Panc1 (cell line): ENCODE results near the gene SMOC2. TPM values are rescaled to one million over a fixed set of nuclear protein-coding genes. Genes with fewer than 3 reads are reported as not detected.

Source experiments
- ATAC-seq: fragments of 200-7000 bp; cut with Tn5 transposase; 2 replicates; pipeline ENCODE4 v1.9.1; 2020; ENCODE audit warnings: mild to moderate bottlenecking, moderate library complexity
- BruUV-seq: library from RNA; stranded (reverse); fragments of 400-500 nt; replicated peaks from 2 replicates; lab custom pipeline; 2021; lab: Mats Ljungman, UMichigan
- CTCF ChIA-PET: fragments of 300-600 bp; sonication (Branson Sonifier 250); formaldehyde crosslinking; loops from one replicate; lab custom pipeline; 2022; ENCODE audit warnings: antibody characterized with exemption; lab: Charles Lee
- POLR2A ChIA-PET: fragments of 300-600 bp; sonication (Branson Sonifier 250); formaldehyde crosslinking; loops from one replicate; lab custom pipeline; 2022; ENCODE audit warnings: antibody characterized with exemption; lab: Charles Lee
- DNase-seq: peaks from one replicate; pipeline ENCODE4 v3.0.0-alpha.2; 2010; ENCODE audit warnings: low read depth, low spot score
- H3K27ac ChIP-seq: 2 replicates; pipeline ENCODE4 v1.5.1; 2011; ENCODE audit warnings: mild to moderate bottlenecking, low read length, inconsistent platforms
- H3K27me3 ChIP-seq: fragments of 200-500 bp; sonication (Bioruptor generic); 2 replicates; pipeline ENCODE4 v1.6.0; 2014; ENCODE audit warnings: low read length, inconsistent platforms; ENCODE audit not compliant: control insufficient read depth, insufficient read depth
- H3K36me3 ChIP-seq: fragments of 200-500 bp; sonication (Bioruptor generic); 2 replicates; pipeline ENCODE4 v1.5.1; 2014; ENCODE audit warnings: inconsistent platforms, mild to moderate bottlenecking, low read length, moderate library complexity; ENCODE audit not compliant: control insufficient read depth, insufficient read depth
- H3K4me1 ChIP-seq: 2 replicates; pipeline ENCODE4 v1.5.1; 2011; ENCODE audit warnings: inconsistent platforms, mild to moderate bottlenecking, low read length, moderate library complexity; ENCODE audit not compliant: control insufficient read depth, insufficient read depth
- H3K4me3 ChIP-seq, 2 experiments: 2 replicates each; pipeline ENCODE4 v1.5.1; 2011 to 2012; ENCODE audit warnings: low read depth in 2 of 2, low read length in 2 of 2, mild to moderate bottlenecking in 2 of 2, inconsistent platforms in 1 of 2, moderate library complexity in 1 of 2
- H3K9me3 ChIP-seq: fragments of 200-500 bp; sonication (Bioruptor generic); 2 replicates; pipeline ENCODE4 v1.5.1; 2014; ENCODE audit warnings: low read depth, mild to moderate bottlenecking, inconsistent platforms, low read length, moderate library complexity; ENCODE audit not compliant: control insufficient read depth, insufficient read depth
- CTCF ChIP-seq: fragments of 450-650 bp; IDR thresholded peaks from 2 replicates; pipeline ENCODE4 v1.5.1; 2017; ENCODE audit warnings: mild to moderate bottlenecking
- POLR2AphosphoS5 ChIP-seq: IDR thresholded peaks from 2 replicates; pipeline ENCODE4 v1.6.1; 2012; ENCODE audit warnings: mild to moderate bottlenecking, low read depth, low read length, moderate library complexity
- REST ChIP-seq, 2 experiments: IDR thresholded peaks; 2 replicates each; pipeline ENCODE4 v1.6.1; 2011 to 2012; ENCODE audit warnings: low read depth in 2 of 2, control low read depth in 1 of 2, low read length in 1 of 2, mild to moderate bottlenecking in 1 of 2, moderate library complexity in 1 of 2; ENCODE audit not compliant: insufficient read depth in 1 of 2
- SIN3A ChIP-seq: IDR thresholded peaks from 2 replicates; pipeline ENCODE4 v1.6.1; 2012; ENCODE audit warnings: low read depth, mild to moderate bottlenecking, low read length, moderate library complexity, borderline replicate concordance; ENCODE audit not compliant: insufficient read depth
- TCF7L2 ChIP-seq: IDR thresholded peaks from 2 replicates; pipeline ENCODE4 v1.6.1; 2011; ENCODE audit warnings: mild to moderate bottlenecking, low read depth, low read length, inconsistent platforms
- in situ Hi-C: cut with HindIII; loops from 2 replicates; pipeline ENCODE4 v1.10.0; 2016; ENCODE audit warnings: low sequenced_read_pairs, low pct_unique_long_range_greater_than_20kb
- intact Hi-C: fragments of 100-400 bp; cut with micrococcal nuclease; formaldehyde crosslinking; loops from one replicate; pipeline ENCODE4 v1.10.0; 2022; ENCODE audit not compliant: unreplicated experiment
- total RNA-seq: library from RNA; stranded (reverse); gene quantifications from one replicate; pipeline ENCODE4 v1.2.1, GENCODE V29; 2021; ENCODE audit not compliant: unreplicated experiment

Gene SMOC2
- total RNA-seq, 1 experiment from 2014 or later = 0.13 TPM

- DNase-seq (no peak), ATAC-seq (no peak)
- no peak for TF ChIP-seq REST (IDR thresholded peaks at IDR 0.05; ENCODE audit: insufficient read depth in 1 of 2, low read depth in 2 of 2, low read length in 1 of 2)
- TF ChIP-seq TCF7L2 = no peak
- no peak for TF ChIP-seq SIN3A
- TF ChIP-seq CTCF = no peak
- no peak for TF ChIP-seq POLR2AphosphoS5
- POLR2A ChIA-PET = no interaction called here
- in situ Hi-C loops = no loop called here
- Histone ChIP-seq H3K4me3 (no peak overlapping the region), H3K27me3 (peaks cover 11% of the 10 kb centered on the region), H3K4me1 (no peaks in the 10 kb centered on the region), H3K27ac (no peak overlapping the region), H3K36me3 (no peaks in the 10 kb centered on the region), H3K9me3 (0 out of 2 replicates have a peak, but pooled peaks cover 4% of the 10 kb centered on the region)
- BruUV-seq = no TSS peak
- CTCF ChIA-PET = no interaction called here
- intact Hi-C loops = no loop called here
Observed at GRCh38 chr6:168699631-168700295, 258.8 kb downstream of the SMOC2 start.

- Histone ChIP-seq H3K4me1 (no peaks in the 10 kb centered on the region), H3K4me3 (no peak overlapping the region), H3K9me3 (0 out of 2 replicates have a peak, but pooled peaks cover 4% of the 10 kb centered on the region), H3K27me3 (peaks cover 10% of the 10 kb centered on the region), H3K36me3 (no peaks in the 10 kb centered on the region), H3K27ac (no peak overlapping the region)
- in situ Hi-C loops (no loop called here), intact Hi-C loops (no loop called here)
- ATAC-seq (no peak), DNase-seq (no peak)
- no TSS peak for BruUV-seq
- no peak for TF ChIP-seq CTCF
- TF ChIP-seq TCF7L2 = no peak
- no peak for TF ChIP-seq REST (IDR thresholded peaks at IDR 0.05; ENCODE audit: insufficient read depth in 1 of 2, low read depth in 2 of 2, low read length in 1 of 2)
- no peak for TF ChIP-seq POLR2AphosphoS5
- TF ChIP-seq SIN3A = no peak
- POLR2A ChIA-PET = no interaction called here
- CTCF ChIA-PET = no interaction called here
Observed at GRCh38 chr6:168700880-168701279, 259.9 kb downstream of the SMOC2 start.
